ENCODE results near the gene DIO1. TPM values are rescaled to one million over a fixed set of nuclear protein-coding genes. Genes with fewer than 3 reads are reported as not detected.
A peak's percentile ranks its signal among the peaks of the same experiment; 100 is the strongest.

The DIO1 gene
- total and polyA plus RNA-seq, 9 of the 15 experiments (the other 6 are each of a cell fraction or from before 2014, with no cell fraction given), result not detected

GRCh38 chr1:53956308-53957168, 62.6 kb downstream of the DIO1 start:
- 68% methylated on average over 3 of the region's 3 CpGs for whole genome bisulfite sequencing (ENCODE audit: insufficient coverage, low coverage, missing lambda C conversion rate)
- FAIRE-seq, result no peak
- Histone ChIP-seq H3K9me3 (replicated peaks; ENCODE audit: control insufficient read depth, insufficient read depth, low read depth, low read length) (no peaks in the 10 kb centered on the region), H3K9ac (ENCODE audit: insufficient read depth in 1 of 2, low read depth in 2 of 2, low read length in 2 of 2) (peak overlapping the region in 1 of 2 experiments; percentile 13; a peak in 1 of 4 replicates), H3K4me1 (replicated peaks in 1 of 2; ENCODE audit: control insufficient read depth in 2 of 2, insufficient read depth in 2 of 2, low read length in 2 of 2) (peaks cover 0 to 16% of the 10 kb centered on the region in 2 experiments; a peak in 3 of 5 replicates), H4K20me1 (replicated peaks; ENCODE audit: control insufficient read depth, insufficient read depth, low read length) (no peaks in the 10 kb centered on the region), H3K9me1 (ENCODE audit: control insufficient read depth, insufficient read depth, low read length) (no peaks in the 10 kb centered on the region), H3K36me3 (ENCODE audit: control insufficient read depth, insufficient read depth, low read length) (peaks cover 80% of the 10 kb centered on the region), H3K4me3 (no peak overlapping the region), H3K27me3 (ENCODE audit: control insufficient read depth in 2 of 2, insufficient read depth in 2 of 2, low read length in 2 of 2) (no peaks in the 10 kb centered on the region), H3K27ac (ENCODE audit: extremely low read depth, low read depth, low read length) (peak overlapping the region; percentile 45), H2AFZ (ENCODE audit: low read depth, low read length) (no peak overlapping the region), H3K4me2 (ENCODE audit: insufficient read depth, low read length) (peak overlapping the region; percentile 14; the same call in 1 of the 2 replicates), H3K79me2 (ENCODE audit: control insufficient read depth, insufficient read depth, low read length) (peaks cover 6% of the 10 kb centered on the region; the same call in 1 of the 3 replicates)
- ChIA-PET CTCF (ENCODE audit: low intra/inter-chr PET ratio) (no interaction called here), POLR2A (interaction anchor here (0.9 to 1.2 kb wide), 4 partner anchors 11 to 60 kb away, joined by 3 to 5 read pairs (median 4); partner anchors contain the start of gene IFT25)
- no peak for DNase-seq (ENCODE audit: extremely low read depth in 1 of 4, low spot score in 3 of 4)
- ATAC-seq, result peak; percentile 27
- intact Hi-C loops (cut with micrococcal nuclease), result loop anchor here (10.0 kb wide), 1 partner anchor 192 kb away; no protein-coding TSS in a partner anchor
- BruUV-seq (replicated peaks), result no TSS peak
- in situ Hi-C loops (cut with MboI), result no loop called here
- no peak for TF ChIP-seq NELFE (IDR thresholded peaks at IDR 0.05; ENCODE audit: insufficient read depth, insufficient read length)
- peak; percentile 65; the same call in 1 of the 2 replicates for TF ChIP-seq ZBTB17 (CRISPR knock-in tag; IDR thresholded peaks at IDR 0.05)
- TF ChIP-seq RBM25 (IDR thresholded peaks at IDR 0.05; ENCODE audit: low read depth, low read length, severe bottlenecking), result peak; percentile 65
- TF ChIP-seq SP1 (CRISPR knock-in tag; IDR thresholded peaks at IDR 0.05), result no peak
- peak; percentile 77 for TF ChIP-seq CEBPB (tag; IDR thresholded peaks at IDR 0.05)
- no peak for TF ChIP-seq PHTF2 (CRISPR knock-in tag; IDR thresholded peaks at IDR 0.05)
- TF ChIP-seq FOXA1 (IDR thresholded peaks at IDR 0.05; ENCODE audit: borderline replicate concordance), result peak; percentile 41; the same call in 1 of the 2 replicates
- peak; percentile 58; the same call in 1 of the 2 replicates for TF ChIP-seq BCOR (IDR thresholded peaks at IDR 0.05)
- TF ChIP-seq CEBPG (CRISPR knock-in tag; IDR thresholded peaks at IDR 0.05), result no peak
- peak in 1 of 2 experiments; percentile 37; a peak in 2 of 4 replicates for TF ChIP-seq CEBPG (tag; conservative IDR thresholded peaks at IDR 0.05 in 1 of 2, IDR thresholded peaks at IDR 0.05 in 1 of 2)
- no peak for TF ChIP-seq ZBTB5 (IDR thresholded peaks at IDR 0.05)
- TF ChIP-seq TCF3 (CRISPR knock-in tag; IDR thresholded peaks at IDR 0.05), result no peak
- TF ChIP-seq ELF2 (CRISPR knock-in tag; IDR thresholded peaks at IDR 0.05), result 0 out of 2 replicates have a peak, but pooled peaks have one; percentile 30
- TF ChIP-seq ESRRA (IDR thresholded peaks at IDR 0.05; ENCODE audit: borderline replicate concordance, low read depth), result peak; percentile 93
- peak; percentile 65 to 72; a peak in 2 of 4 replicates for TF ChIP-seq FOXA3 (CRISPR knock-in tag; conservative IDR thresholded peaks at IDR 0.05 in 1 of 2, IDR thresholded peaks at IDR 0.05 in 1 of 2)
